K562 (cell line): ENCODE measurements around the gene PHB1. TPM values are rescaled to one million over a fixed set of nuclear protein-coding genes. Genes with fewer than 3 reads are reported as not detected.
A peak's percentile ranks its signal among the peaks of the same experiment; 100 is the strongest.

Experiments used
- CHCHD3 ChIP-seq: fragments of 250-450 bp; sonication (Bioruptor Pico); IDR thresholded peaks from 2 replicates; pipeline ENCODE4 v2.1.2; 2022; ENCODE audit warnings: mild to moderate bottlenecking
- DMBX1 ChIP-seq: fragments of 250-450 bp; sonication (Bioruptor Pico); IDR thresholded peaks from 2 replicates; pipeline ENCODE4 v1.8.0; 2022; ENCODE audit warnings: inconsistent platforms, mild to moderate bottlenecking, moderate library complexity, borderline replicate concordance
- DNMT1 ChIP-seq: fragments of 450-650 bp; IDR thresholded peaks from 2 replicates; pipeline ENCODE4 v1.6.1; 2016; ENCODE audit warnings: antibody characterized with exemption, mild to moderate bottlenecking
- ESRRA ChIP-seq: fragments of 450-650 bp; IDR thresholded peaks from 2 replicates; pipeline ENCODE4 v1.6.1; 2014; ENCODE audit warnings: low read depth, mild to moderate bottlenecking, moderate library complexity, borderline replicate concordance
- HEY1 ChIP-seq: fragments of 250-450 bp; sonication (Bioruptor Pico); IDR thresholded peaks from 2 replicates; pipeline ENCODE4 v1.5.0; 2020; ENCODE audit warnings: mild to moderate bottlenecking, moderate library complexity, borderline replicate concordance
- KDM2B ChIP-seq: fragments of 250-450 bp; sonication (Bioruptor Pico); IDR thresholded peaks from 2 replicates; pipeline ENCODE4 v1.8.0; 2021; ENCODE audit warnings: mild to moderate bottlenecking, moderate library complexity
- LCOR ChIP-seq: sonication (generic); formaldehyde crosslinking; IDR thresholded peaks from 2 replicates; pipeline ENCODE4 v1.8.0; 2022; ENCODE audit warnings: mild to moderate bottlenecking, missing genetic modification reagents
- PML ChIP-seq: IDR thresholded peaks from 2 replicates; pipeline ENCODE4 v1.6.1; 2012; ENCODE audit warnings: low read length, inconsistent platforms
- RBM22 ChIP-seq: fragments of 200-400 bp; formaldehyde crosslinking; IDR thresholded peaks from 2 replicates; pipeline ENCODE4 v1.6.1; 2018; ENCODE audit warnings: low read length, low read depth; ENCODE audit not compliant: poor library complexity, severe bottlenecking
- RFX1 ChIP-seq: fragments of 450-650 bp; IDR thresholded peaks from 2 replicates; pipeline ENCODE4 v1.6.1; 2016; ENCODE audit warnings: mild to moderate bottlenecking, moderate library complexity
- SAP30 ChIP-seq: fragments of 200-600 bp; sonication (generic); IDR thresholded peaks from 2 replicates; pipeline ENCODE4 v1.6.1; 2012; ENCODE audit warnings: borderline replicate concordance, low read depth, mild to moderate bottlenecking, moderate library complexity, low read length, control low read depth, inconsistent platforms; ENCODE audit not compliant: insufficient read depth, poor library complexity, severe bottlenecking
- SNIP1 ChIP-seq: fragments of 450-650 bp; IDR thresholded peaks from 2 replicates; pipeline ENCODE4 v1.7.1; 2017; ENCODE audit warnings: low read depth, mild to moderate bottlenecking
- SPI1 ChIP-seq: IDR thresholded peaks from 2 replicates; pipeline ENCODE4 v1.6.1; 2011; ENCODE audit warnings: low read depth, low read length, control low read depth, borderline replicate concordance
- TOE1 ChIP-seq, 2 experiments: fragments of 450-650 bp in 1 of 2; sonication (generic) in 1 of 2; formaldehyde crosslinking in 1 of 2; IDR thresholded peaks; 2 replicates each; pipeline versions ENCODE4 v1.7.1 to v1.8.0; 2016 to 2022; ENCODE audit warnings: borderline replicate concordance in 2 of 2, mild to moderate bottlenecking in 2 of 2, antibody characterized with exemption in 1 of 2, inconsistent platforms in 1 of 2, low read depth in 1 of 2, missing genetic modification reagents in 1 of 2, moderate library complexity in 1 of 2
- ZFPM2 ChIP-seq: fragments of 250-450 bp; sonication (Bioruptor Pico); IDR thresholded peaks from 2 replicates; pipeline ENCODE4 v1.5.1; 2022; ENCODE audit warnings: mild to moderate bottlenecking
- ZNF263 ChIP-seq: sonication (generic); formaldehyde crosslinking; IDR thresholded peaks from 2 replicates; pipeline ENCODE4 v1.8.0; 2022; ENCODE audit warnings: mild to moderate bottlenecking, missing genetic modification reagents, borderline replicate concordance
- ZNF764 ChIP-seq: fragments of 250-450 bp; sonication (Bioruptor Pico); IDR thresholded peaks from 2 replicates; pipeline ENCODE4 v1.4.0; 2020; ENCODE audit warnings: low read depth, mild to moderate bottlenecking, moderate library complexity
- polyA plus RNA-seq, 8 experiments: library from polyadenylated mRNA; depleted of rRNA in 4 of 8; stranded (reverse) in 5 of 8; unstranded in 3 of 8; fragments of >200 nt; fragmentation: Nextera tagmentation in 2 of 8; fragmentation: Illumina TruSeq in 1 of 8; extraction: Ambion mirVana in 2 of 8; extraction: Trizol in 1 of 8; gene quantifications; 2 replicates each; pipeline versions ENCODE4 v1.2.1 to v1.2.3, GENCODE V29; 2011 to 2014; ENCODE audit warnings: inconsistent platforms in 1 of 8, missing spikeins in 1 of 8
- total RNA-seq, 7 experiments: library from RNA; depleted of rRNA in 6 of 7; stranded (reverse); fragments of >200 nt in 6 of 7; fragmentation: Illumina TruSeq in 2 of 7; extraction: Trizol in 2 of 7; gene quantifications; 2 replicates each; pipeline versions ENCODE4 v1.2.1 to v1.2.3, GENCODE V29; 2011 to 2021; ENCODE audit warnings: low replicate concordance in 1 of 7
- TF ChIP-seq, protein P1 (sequence below), 2 experiments: IDR thresholded peaks; 2 replicates each; pipeline ENCODE4 v1.6.1; 2011; ENCODE audit warnings: borderline replicate concordance in 1 of 2, control low read depth in 1 of 2, low read depth in 1 of 2, low read length in 1 of 2, mild to moderate bottlenecking in 1 of 2, mixed read lengths in 1 of 2, moderate library complexity in 1 of 2; ENCODE audit not compliant: insufficient read depth in 1 of 2, insufficient read length in 1 of 2, poor library complexity in 1 of 2, severe bottlenecking in 1 of 2; ENCODE audit errors: extremely low read depth in 1 of 2
- TF ChIP-seq, protein P2 (sequence below): fragments of 250-450 bp; sonication (Bioruptor Pico); IDR thresholded peaks from 2 replicates; pipeline ENCODE4 v1.5.0; 2022; ENCODE audit warnings: mild to moderate bottlenecking
- TF ChIP-seq, protein P3 (sequence below): fragments of 250-450 bp; sonication (Bioruptor Pico); IDR thresholded peaks from 2 replicates; pipeline ENCODE4 v1.5.0; 2020; ENCODE audit warnings: mild to moderate bottlenecking
- TF ChIP-seq, protein P4 (sequence below): IDR thresholded peaks from 3 replicates; pipeline ENCODE4 v1.6.1; 2011; ENCODE audit warnings: borderline replicate concordance, mild to moderate bottlenecking; ENCODE audit not compliant: insufficient read length, insufficient read depth

Gene PHB1
- total and polyA plus RNA-seq, 9 of the 15 experiments (the other 6 are each of a cell fraction or from before 2014, with no cell fraction given): 191 to 818 (median 349) TPM

DNA sequence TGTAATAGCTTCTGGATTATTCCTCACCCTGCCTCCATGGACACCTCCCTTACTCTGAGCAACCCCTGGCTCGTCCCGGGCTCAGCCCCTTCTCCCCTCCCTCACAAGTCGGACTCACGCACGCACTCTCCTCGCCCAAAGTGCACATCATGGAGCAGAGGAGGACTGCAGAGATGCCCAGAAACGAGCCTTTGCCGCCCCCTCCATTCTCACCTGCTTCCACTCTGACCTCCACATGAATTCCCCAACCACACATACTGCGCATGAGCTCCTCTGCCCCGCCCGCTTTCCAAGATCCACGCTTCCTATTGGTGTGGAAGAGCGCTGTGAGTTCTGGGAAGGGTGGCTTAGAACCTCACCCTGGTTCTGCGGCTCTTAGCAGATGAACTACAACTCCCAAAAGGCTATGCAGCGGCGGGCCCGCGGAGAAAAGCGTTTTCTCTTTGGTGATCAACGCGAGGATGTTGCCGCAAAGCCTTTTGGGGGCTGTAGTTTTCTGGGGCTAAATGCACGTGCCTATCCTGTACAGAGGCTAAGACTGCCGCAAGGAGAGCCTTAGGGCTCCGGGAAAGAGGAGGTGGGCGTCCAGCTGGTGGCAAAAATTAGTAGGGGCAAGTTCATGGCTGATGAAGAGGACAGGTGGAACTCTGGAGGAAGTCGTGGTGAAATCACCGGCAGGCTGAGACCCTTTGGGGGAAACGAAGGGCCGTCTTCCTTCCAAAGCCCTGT lies at the start of gene PHB1 (continued):
- TF ChIP-seq DNMT1 (no peak), CHCHD3 (CRISPR knock-in tag) (no peak), HEY1 (CRISPR knock-in tag) (no peak), TOE1 (IDR thresholded peaks at IDR 0.05; ENCODE audit: borderline replicate concordance) (0 out of 2 replicates have a peak, but pooled peaks have one; percentile 35), TOE1 (CRISPR knock-in tag; IDR thresholded peaks at IDR 0.05; ENCODE audit: borderline replicate concordance, low read depth) (no peak), KDM2B (CRISPR knock-in tag) (0 out of 2 replicates have a peak, but pooled peaks have one; percentile 4), SNIP1 (no peak), ZFPM2 (CRISPR knock-in tag) (no peak), ZNF263 (no peak), ESRRA (0 out of 2 replicates have a peak, but pooled peaks have one; percentile 45), PML (peak; percentile 46), SPI1 (no peak), ZNF764 (no peak), DMBX1 (CRISPR knock-in tag) (peak; percentile 89; the same call in 1 of the 2 replicates), RBM22 (no peak), RFX1 (no peak), LCOR (CRISPR knock-in tag) (0 out of 2 replicates have a peak, but pooled peaks have one; percentile 41), SAP30 (peak; percentile 95)
- TF ChIP-seq, protein P1, sequence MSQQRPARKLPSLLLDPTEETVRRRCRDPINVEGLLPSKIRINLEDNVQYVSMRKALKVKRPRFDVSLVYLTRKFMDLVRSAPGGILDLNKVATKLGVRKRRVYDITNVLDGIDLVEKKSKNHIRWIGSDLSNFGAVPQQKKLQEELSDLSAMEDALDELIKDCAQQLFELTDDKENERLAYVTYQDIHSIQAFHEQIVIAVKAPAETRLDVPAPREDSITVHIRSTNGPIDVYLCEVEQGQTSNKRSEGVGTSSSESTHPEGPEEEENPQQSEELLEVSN (IDR thresholded peaks at IDR 0.05; ENCODE audit: borderline replicate concordance in 1 of 2, extremely low read depth in 1 of 2, insufficient read depth in 1 of 2, insufficient read length in 1 of 2, low read depth in 1 of 2, low read length in 1 of 2, poor library complexity in 1 of 2, severe bottlenecking in 1 of 2): peak; percentile 5 to 33
- TF ChIP-seq, protein P2, sequence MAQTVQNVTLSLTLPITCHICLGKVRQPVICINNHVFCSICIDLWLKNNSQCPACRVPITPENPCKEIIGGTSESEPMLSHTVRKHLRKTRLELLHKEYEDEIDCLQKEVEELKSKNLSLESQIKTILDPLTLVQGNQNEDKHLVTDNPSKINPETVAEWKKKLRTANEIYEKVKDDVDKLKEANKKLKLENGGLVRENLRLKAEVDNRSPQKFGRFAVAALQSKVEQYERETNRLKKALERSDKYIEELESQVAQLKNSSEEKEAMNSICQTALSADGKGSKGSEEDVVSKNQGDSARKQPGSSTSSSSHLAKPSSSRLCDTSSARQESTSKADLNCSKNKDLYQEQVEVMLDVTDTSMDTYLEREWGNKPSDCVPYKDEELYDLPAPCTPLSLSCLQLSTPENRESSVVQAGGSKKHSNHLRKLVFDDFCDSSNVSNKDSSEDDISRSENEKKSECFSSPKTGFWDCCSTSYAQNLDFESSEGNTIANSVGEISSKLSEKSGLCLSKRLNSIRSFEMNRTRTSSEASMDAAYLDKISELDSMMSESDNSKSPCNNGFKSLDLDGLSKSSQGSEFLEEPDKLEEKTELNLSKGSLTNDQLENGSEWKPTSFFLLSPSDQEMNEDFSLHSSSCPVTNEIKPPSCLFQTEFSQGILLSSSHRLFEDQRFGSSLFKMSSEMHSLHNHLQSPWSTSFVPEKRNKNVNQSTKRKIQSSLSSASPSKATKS (CRISPR knock-in tag): no peak
- TF ChIP-seq, protein P3, sequence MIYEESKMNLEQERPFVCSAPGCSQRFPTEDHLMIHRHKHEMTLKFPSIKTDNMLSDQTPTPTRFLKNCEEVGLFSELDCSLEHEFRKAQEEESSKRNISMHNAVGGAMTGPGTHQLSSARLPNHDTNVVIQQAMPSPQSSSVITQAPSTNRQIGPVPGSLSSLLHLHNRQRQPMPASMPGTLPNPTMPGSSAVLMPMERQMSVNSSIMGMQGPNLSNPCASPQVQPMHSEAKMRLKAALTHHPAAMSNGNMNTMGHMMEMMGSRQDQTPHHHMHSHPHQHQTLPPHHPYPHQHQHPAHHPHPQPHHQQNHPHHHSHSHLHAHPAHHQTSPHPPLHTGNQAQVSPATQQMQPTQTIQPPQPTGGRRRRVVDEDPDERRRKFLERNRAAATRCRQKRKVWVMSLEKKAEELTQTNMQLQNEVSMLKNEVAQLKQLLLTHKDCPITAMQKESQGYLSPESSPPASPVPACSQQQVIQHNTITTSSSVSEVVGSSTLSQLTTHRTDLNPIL (CRISPR knock-in tag): no peak
- TF ChIP-seq, protein P4, sequence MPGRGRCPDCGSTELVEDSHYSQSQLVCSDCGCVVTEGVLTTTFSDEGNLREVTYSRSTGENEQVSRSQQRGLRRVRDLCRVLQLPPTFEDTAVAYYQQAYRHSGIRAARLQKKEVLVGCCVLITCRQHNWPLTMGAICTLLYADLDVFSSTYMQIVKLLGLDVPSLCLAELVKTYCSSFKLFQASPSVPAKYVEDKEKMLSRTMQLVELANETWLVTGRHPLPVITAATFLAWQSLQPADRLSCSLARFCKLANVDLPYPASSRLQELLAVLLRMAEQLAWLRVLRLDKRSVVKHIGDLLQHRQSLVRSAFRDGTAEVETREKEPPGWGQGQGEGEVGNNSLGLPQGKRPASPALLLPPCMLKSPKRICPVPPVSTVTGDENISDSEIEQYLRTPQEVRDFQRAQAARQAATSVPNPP: no peak
